Upper lobe of right lung (tissue), 1 donor: Measurements from ENCODE around the gene TBCE. TPM values are rescaled to one million over a fixed set of nuclear protein-coding genes. Genes with fewer than 3 reads are reported as not detected.
"Not testable (repeated sequence)": the region's sequence is repeated elsewhere in the genome, so short reads cannot be mapped to it uniquely, and the experiment has no call there.

Experiments used
- ATAC-seq: fragments of 200-7000 bp; cut with Tn5 transposase; one replicate; pipeline ENCODE4 v1.9.1; 2020; ENCODE audit warnings: mild to moderate bottlenecking, moderate library complexity
- DNase-seq: peaks from one replicate; pipeline ENCODE4 v3.0.0-alpha.2; 2020
- H3K27ac ChIP-seq: fragments of 200-600 bp; one replicate; pipeline ENCODE4 v1.8.0; 2022
- H3K27me3 ChIP-seq: fragments of 200-600 bp; one replicate; pipeline ENCODE4 v1.8.0; 2022; ENCODE audit warnings: mild to moderate bottlenecking
- H3K36me3 ChIP-seq: fragments of 200-600 bp; one replicate; pipeline ENCODE4 v1.8.0; 2022
- H3K4me1 ChIP-seq: fragments of 200-600 bp; one replicate; pipeline ENCODE4 v1.8.0; 2022
- H3K4me3 ChIP-seq: fragments of 200-600 bp; one replicate; pipeline ENCODE4 v1.8.0; 2022; ENCODE audit warnings: mild to moderate bottlenecking
- H3K9me3 ChIP-seq: fragments of 200-600 bp; one replicate; pipeline ENCODE4 v1.8.0; 2022
- CTCF ChIP-seq: fragments of 200-600 bp; IDR thresholded peaks from one replicate; pipeline ENCODE4 v1.8.0; 2022; ENCODE audit warnings: antibody characterized with exemption
- intact Hi-C: fragments of 100-400 bp; cut with DNase I; formaldehyde crosslinking; loops from one replicate; pipeline ENCODE4 v1.11.0; 2022
- total RNA-seq: library from RNA; stranded (reverse); fragmentation: NEBNext Ultra II Directional; extraction: Animal tissue kit (Norgen Biotek cat#: 25700); gene quantifications from one replicate; pipeline ENCODE4 v1.2.1, GENCODE V29; 2021
- donor health status: DM: no; HTN: yes; CAD: no; lungs with severe emphysema.

The TBCE gene
- total RNA-seq, 1 donor from 2014 or later, result 27.2 TPM

- intact Hi-C loops, result no loop called here
- ATAC-seq (peak; percentile 40), DNase-seq (no peak)
- peaks cover 63% of the 10 kb centered on the region for H3K36me3 ChIP-seq
- H3K27ac ChIP-seq, result no peak overlapping the region
- no peaks in the 10 kb centered on the region for H3K27me3 ChIP-seq
- H3K4me1 ChIP-seq, result no peaks in the 10 kb centered on the region
- H3K4me3 ChIP-seq, result no peak overlapping the region
- no peaks in the 10 kb centered on the region for H3K9me3 ChIP-seq
- TF ChIP-seq CTCF, result no peak
Measured at GRCh38 chr1:235450886-235451483, 83.8 kb downstream of the TBCE start.

- intact Hi-C loops, result no loop called here
- Histone ChIP-seq H3K9me3 (no peaks in the 10 kb centered on the region), H3K36me3 (peaks cover 36% of the 10 kb centered on the region), H3K4me1 (no peaks in the 10 kb centered on the region), H3K27me3 (no peaks in the 10 kb centered on the region), H3K27ac (no peak overlapping the region), H3K4me3 (no peak overlapping the region)
- DNase-seq (no peak), ATAC-seq (no peak)
- TF ChIP-seq CTCF, result no peak
Measured at GRCh38 chr1:235454021-235454420, 86.8 kb downstream of the TBCE start.

- H3K27ac ChIP-seq, result no peak overlapping the region
- H3K27me3 ChIP-seq, result no peaks in the 10 kb centered on the region
- intact Hi-C loops, result no loop called here
- ATAC-seq, result no peak
- no peaks in the 10 kb centered on the region for H3K9me3 ChIP-seq
- no peak overlapping the region for H3K4me3 ChIP-seq
- no peak for DNase-seq
- H3K4me1 ChIP-seq, result no peaks in the 10 kb centered on the region
- peaks cover 26% of the 10 kb centered on the region for H3K36me3 ChIP-seq
- no peak for TF ChIP-seq CTCF
Measured at GRCh38 chr1:235455097-235455496, 87.9 kb downstream of the TBCE start.

GRCh38 chr1:235455823-235456222 lies 88.6 kb downstream of the TBCE start:
- Histone ChIP-seq H3K4me3 (no peak overlapping the region), H3K27ac (no peak overlapping the region), H3K36me3 (peaks cover 21% of the 10 kb centered on the region), H3K9me3 (no peaks in the 10 kb centered on the region), H3K27me3 (no peaks in the 10 kb centered on the region), H3K4me1 (no peaks in the 10 kb centered on the region)
- no peak for TF ChIP-seq CTCF
- intact Hi-C loops, result no loop called here
- ATAC-seq, result no peak
- DNase-seq, result no peak

- H3K4me1 ChIP-seq, H3K27me3 ChIP-seq, H3K27ac ChIP-seq, DNase-seq, intact Hi-C loops, ATAC-seq, H3K9me3 ChIP-seq, H3K4me3 ChIP-seq: not testable (repeated sequence)
- H3K36me3 ChIP-seq, result peaks cover 16% of the 10 kb centered on the region
Measured at GRCh38 chr1:235457856-235458255, 90.6 kb downstream of the TBCE start.

GRCh38 chr1:235460770-235461169 lies 93.5 kb downstream of the TBCE start:
- H3K4me3 ChIP-seq, result no peak overlapping the region
- H3K27ac ChIP-seq, result no peak overlapping the region
- no peaks in the 10 kb centered on the region for H3K36me3 ChIP-seq
- no peak for TF ChIP-seq CTCF
- DNase-seq (no peak), ATAC-seq (peak; percentile 46)
- no peaks in the 10 kb centered on the region for H3K27me3 ChIP-seq
- intact Hi-C loops, result no loop called here
- H3K4me1 ChIP-seq, result no peaks in the 10 kb centered on the region
- no peaks in the 10 kb centered on the region for H3K9me3 ChIP-seq
